COLO829 (cell line): ENCODE measurements around the gene PACS1.
"Not testable (repeated sequence)": the region's sequence is repeated elsewhere in the genome, so short reads cannot be mapped to it uniquely, and the experiment has no call there.

Experiments used
- DNase-seq: peaks from one replicate; pipeline ENCODE4 v3.0.0; 2012; ENCODE audit warnings: low spot score

Gene PACS1

GRCh38 chr11:66069715-66070603, at the start of gene PACS1:
PACS1 (plus strand) TSS chr11:66070272; CDS start chr11:66070487, 215 bp downstream.
- peak; percentile 71 for DNase-seq

DNA sequence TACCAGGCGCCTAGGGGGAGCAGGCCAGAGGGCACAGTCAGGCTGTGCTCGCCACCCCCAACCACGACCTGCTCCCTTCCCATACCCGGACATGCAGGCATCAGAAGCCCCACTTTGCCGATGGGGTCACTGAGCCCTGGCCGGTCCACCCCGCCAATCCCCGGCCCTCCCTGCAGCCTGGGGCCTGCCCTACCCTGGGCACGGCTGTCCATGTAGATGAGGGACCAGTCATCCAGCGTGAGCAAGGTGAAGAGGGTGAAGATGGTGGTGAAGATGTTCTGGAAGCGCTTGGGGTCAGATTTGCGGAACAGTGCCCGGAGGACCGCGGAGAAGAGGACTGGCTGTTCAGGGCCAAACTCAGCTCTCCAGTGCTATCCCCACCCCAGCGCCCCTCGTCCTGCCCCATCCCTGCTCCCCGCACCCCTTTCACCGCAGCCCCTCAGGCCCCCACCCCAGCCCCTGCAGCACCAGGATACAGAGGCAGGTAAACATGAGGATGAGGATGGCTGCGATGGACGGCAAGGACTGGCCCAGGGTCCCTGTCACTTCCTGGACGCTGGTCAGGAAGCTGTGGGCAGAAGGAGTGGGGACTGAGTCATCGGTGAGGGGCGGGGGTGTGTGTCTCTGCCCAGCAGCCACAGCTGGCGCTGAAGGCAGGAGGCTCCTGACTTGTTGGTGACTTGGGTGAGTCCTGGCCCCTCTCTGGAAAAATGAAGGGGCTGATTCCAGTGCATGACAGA, 49.3 kb upstream of the PACS1 start:
- DNase-seq = peak; percentile 58

- peak; percentile 59 for DNase-seq
Observed at GRCh38 chr11:66022401-66023185, 47.5 kb upstream of the PACS1 start.

GRCh38 chr11:66023186-66023440, 47.0 kb upstream of the PACS1 start:
- DNase-seq = not testable (repeated sequence)

- no peak for DNase-seq
Observed at GRCh38 chr11:66026017-66026529, 44.0 kb upstream of the PACS1 start, which contains the start of gene CATSPER1. CATSPER1 (minus strand) TSS chr11:66026479; CDS start chr11:66026379, 100 bp downstream.

DNA sequence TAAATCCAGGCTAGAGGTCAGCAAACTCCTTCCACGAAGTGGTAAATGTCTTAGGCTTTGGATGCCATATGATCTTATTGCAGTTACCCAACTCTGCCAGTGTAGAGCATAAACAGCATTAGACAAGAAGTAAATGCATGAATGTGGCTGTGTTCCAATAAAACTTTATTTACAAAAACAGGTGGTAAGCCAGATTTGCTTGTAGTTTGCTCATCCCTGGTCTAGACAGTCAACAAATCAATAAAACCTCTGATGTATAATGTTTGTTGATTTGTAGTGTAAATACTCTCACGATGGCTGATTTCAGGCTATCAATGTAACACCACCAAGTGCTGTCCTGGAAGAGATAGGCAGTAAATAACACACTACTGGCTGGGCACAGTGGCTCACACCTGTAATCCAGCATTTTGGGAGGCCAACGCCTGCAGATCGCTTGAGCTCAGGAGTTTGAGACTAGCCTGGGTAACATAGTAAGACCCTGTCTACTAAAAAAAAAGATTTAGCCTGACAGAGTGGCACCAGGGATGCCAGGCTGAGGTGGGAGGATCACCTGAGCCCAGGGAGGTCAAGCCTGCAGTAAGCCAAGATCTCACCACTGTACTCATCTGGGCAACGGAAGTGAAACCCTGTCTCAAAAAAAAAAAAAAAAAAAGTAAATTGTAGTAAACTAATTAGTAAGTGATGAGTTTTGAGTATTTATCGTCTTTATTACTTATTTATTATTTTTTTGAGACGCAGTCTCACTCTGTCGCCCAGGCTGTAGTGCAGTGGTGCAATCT, 36.9 kb upstream of the PACS1 start:
- no peak for DNase-seq

DNA sequence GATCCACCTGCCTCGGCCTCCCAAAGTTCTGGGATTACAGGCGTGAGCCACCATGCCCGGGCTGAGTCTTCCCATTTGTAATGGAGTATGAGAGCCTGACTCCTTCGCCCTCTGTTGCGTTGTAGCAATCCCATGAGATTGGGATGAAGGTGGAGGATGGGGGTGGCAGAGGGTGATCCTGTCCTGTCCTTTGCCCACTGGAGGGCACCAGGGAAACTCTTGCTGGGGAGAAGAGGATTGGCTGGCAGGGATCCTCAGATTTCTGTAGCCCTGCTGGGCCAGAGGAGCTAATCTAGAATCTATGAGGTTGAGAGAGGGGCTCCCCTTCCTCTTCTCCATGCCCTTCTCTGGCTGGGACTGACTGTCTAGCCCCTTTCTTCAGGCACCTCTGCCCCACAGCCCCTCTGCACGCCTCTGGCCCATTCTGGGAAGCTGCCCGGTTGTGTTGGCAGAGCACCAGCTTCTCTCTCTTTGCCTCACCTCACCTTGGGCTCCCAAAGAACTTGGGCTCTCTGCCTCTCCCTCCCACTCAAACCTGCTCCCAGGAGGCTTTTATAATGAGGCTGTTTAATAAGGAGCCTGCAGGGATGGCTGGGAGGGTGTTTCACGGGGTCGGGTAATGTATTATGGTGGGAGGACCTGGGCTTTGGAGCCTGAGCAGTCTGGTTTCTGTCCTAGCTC, 34.3 kb upstream of the PACS1 start:
- DNase-seq = no peak

GRCh38 chr11:66036334-66036710, 33.8 kb upstream of the PACS1 start:
- no peak for DNase-seq

GRCh38 chr11:66037327-66037726, 32.7 kb upstream of the PACS1 start:
- no peak for DNase-seq

GRCh38 chr11:66039765-66040164, 30.3 kb upstream of the PACS1 start:
- DNase-seq = no peak

DNA sequence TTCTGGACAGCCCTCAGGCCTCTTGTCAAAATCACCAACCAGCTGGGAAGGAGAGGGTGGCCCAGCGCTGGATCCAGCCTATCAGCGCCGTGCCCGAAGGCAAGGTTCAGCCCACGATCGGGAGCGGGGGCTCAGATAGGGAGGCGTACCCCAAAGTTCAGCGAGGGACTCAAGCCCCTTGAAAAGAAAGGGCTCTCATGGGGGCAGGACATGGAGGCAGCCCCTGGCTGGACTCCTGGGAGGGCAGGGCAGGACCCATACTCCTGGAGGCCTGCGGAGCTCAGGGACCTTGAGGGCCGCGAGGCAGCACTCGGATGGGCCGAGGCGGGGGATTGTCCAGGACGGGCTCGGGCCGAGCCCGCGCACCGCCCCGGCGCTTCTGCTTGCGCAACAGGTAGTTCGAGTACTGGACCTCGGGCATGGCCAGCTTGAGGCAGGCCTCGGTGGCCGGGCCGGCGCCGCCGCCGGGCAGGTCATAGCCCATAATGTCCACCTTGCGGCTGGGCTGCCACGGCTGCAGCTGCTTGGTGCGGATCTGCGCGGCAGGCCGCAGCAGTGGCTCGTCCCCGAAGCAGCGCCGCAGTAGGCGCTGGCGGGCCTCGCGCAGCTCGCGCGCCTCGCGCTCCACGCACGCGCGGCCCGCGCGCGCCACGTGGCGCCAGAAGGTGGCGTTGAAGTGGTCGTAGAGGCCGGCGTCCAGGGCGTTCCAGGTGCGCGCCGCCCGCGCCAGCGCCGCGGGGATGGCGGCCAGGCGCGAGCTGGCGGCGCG, 27.7 kb upstream of the PACS1 start:
- DNase-seq = no peak

GRCh38 chr11:66042996-66043906, 26.8 kb upstream of the PACS1 start:
- no peak for DNase-seq

DNA sequence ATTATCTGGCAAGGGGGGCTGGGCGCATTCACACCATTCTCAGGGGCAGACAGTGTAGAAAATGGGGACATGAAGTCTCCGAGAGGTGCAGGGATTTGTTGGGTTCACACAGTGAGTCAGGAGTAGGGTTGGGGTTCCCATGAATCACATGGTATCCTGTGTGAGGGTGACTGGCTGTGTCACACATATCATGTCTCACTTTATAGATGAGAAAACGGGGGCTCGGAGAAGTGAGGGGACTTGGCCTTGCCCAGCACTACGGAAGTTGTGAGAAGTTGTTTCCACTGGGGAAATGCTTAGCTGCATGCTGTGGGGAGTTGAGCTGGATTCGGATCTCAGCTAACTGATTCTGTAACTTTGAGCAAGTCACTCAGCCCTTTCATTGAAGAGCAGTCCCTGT, 25.3 kb upstream of the PACS1 start:
- no peak for DNase-seq

GRCh38 chr11:66045177-66045639, 24.9 kb upstream of the PACS1 start:
- DNase-seq = peak; percentile 73

DNA sequence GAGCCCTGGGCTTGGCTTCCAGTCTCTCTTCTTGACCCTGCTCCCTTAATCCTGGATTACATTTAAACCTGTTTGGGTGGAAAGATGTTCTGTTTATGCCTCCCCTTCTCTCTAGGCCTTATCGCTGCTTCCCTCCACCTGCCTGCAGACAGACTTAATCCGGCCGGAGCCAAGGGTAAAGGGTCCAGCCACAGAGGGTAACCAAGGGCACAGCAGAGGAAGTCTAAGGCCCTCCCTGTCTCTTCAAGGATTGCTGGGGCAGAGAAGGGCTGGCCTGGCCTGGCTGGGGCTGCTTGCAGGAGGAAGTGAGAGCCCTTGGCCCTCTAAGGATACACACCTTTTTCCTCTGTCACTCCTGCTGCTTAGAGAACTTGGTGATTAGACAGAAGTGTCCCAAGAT, 23.2 kb upstream of the PACS1 start:
- DNase-seq = no peak

GRCh38 chr11:66047541-66048365, 22.3 kb upstream of the PACS1 start:
- no peak for DNase-seq

DNA sequence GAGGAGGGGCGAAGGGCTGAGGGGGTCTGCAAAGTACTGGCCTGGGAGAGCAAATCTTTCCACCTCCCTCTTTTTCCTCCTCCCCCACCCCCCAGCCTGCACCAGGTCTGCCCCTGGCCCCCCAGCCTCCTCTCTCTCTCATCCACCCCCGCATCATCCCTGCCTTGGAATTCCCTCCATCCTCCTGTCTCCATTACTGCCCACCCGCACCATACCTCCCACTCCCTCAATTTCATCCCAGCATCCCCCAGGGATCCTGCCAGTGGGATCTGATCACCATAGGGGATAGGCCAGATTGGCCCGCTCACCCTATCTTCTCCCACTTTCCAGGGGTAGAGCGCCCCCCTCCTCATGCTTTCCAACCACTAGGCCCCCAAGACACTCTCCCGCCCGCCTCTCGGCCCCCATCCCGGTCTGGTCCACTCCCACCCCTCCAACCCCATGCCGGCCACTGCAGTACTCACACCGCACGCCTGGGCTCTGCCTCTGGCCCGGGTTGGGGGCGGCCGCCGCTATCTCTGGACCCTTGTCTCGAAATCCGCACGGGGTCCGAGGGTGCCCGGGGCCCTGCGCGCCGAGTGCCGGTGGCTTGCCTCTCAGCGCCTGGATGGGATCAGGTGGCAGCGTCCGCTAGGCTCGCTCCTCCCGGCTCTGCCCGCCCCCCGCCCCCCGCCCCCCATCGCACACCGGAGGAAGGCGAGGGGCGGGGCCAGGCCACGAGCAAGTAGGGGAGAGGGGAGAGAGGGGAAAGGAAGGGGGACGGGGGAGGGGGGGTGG, 21.3 kb upstream of the PACS1 start, which contains the start of gene GAL3ST3:
TSS of gene GAL3ST3 (minus strand) at position 615 of the 777 bp plus-strand sequence. CDS start 3,746 bp downstream, outside the sequence.
- DNase-seq = no peak
